Gastrocnemius medialis (tissue), 4 donors: ENCODE measurements around the gene ARVCF.

Experiments used
- CTCF ChIP-seq, 5 experiments: fragments of 450-650 bp in 3 of 5; fragments of 200-600 bp in 2 of 5; sonication (generic) in 2 of 5; IDR thresholded peaks in 4 of 5; conservative IDR thresholded peaks in 1 of 5; 1 replicate in 4 of 5; 2 replicates in 1 of 5; pipeline ENCODE4 v1.5.1; 2016 to 2019; ENCODE audit warnings: antibody characterized with exemption in 5 of 5, mild to moderate bottlenecking in 3 of 5, moderate library complexity in 3 of 5
- POLR2A ChIP-seq, 2 donors: fragments of 450-650 bp; IDR thresholded peaks; one replicate each; pipeline ENCODE4 v1.6.1; 2017; ENCODE audit warnings: antibody characterized with exemption in 2 of 2, mild to moderate bottlenecking in 2 of 2, moderate library complexity in 2 of 2

- TF ChIP-seq CTCF (IDR thresholded peaks at IDR 0.05 in 4 of 5, conservative IDR thresholded peaks at IDR 0.05 in 1 of 5) (no peak), POLR2A (IDR thresholded peaks at IDR 0.05) (no peak)
Measured at GRCh38 chr22:20008221-20008995, 8.2 kb downstream of the ARVCF start.
